OCI-LY7 (cell line): ENCODE results near the gene SLC37A2.

Experiments
- CTCF ChIP-seq: fragments of 200-600 bp; sonication (generic); conservative IDR thresholded peaks from 2 replicates; pipeline ENCODE4 v1.5.1; 2014; ENCODE audit warnings: mild to moderate bottlenecking, antibody characterized with exemption, low read length, moderate library complexity, mixed read lengths
- EZH2phosphoT487 ChIP-seq: fragments of 200-600 bp; sonication (generic); IDR thresholded peaks from 2 replicates; pipeline ENCODE4 v1.6.1; 2018; ENCODE audit warnings: low read depth, borderline replicate concordance, mild to moderate bottlenecking, mixed run types, antibody characterized with exemption, low read length, moderate library complexity, mixed read lengths

GRCh38 chr11:125078016-125078415 lies 14.9 kb downstream of the SLC37A2 start:
- TF ChIP-seq CTCF = no peak
- no peak for TF ChIP-seq EZH2phosphoT487
